Natural killer cell (primary cell): ENCODE data around the gene TMPRSS6. TPM values are rescaled to one million over a fixed set of nuclear protein-coding genes. Genes with fewer than 3 reads are reported as not detected.

ENCODE experiments used
- ATAC-seq, 3 donors: fragments of 150-1000 bp in 2 of 3; fragments of 200-7000 bp in 1 of 3; cut with Tn5 transposase; 1 replicate in 1 of 3; 2 replicates in 2 of 3; pipeline ENCODE4 v1.10.0; 2021; ENCODE audit warnings: mild to moderate bottlenecking in 2 of 3, moderate library complexity in 2 of 3
- DNase-seq, 2 donors: peaks; one replicate each; pipeline versions ENCODE4 v3.0.0 to v3.0.0-alpha.2; 2013 to 2021; ENCODE audit warnings: mixed read lengths in 1 of 2
- H3K27ac ChIP-seq: one replicate; pipeline ENCODE4 v1.5.1; 2013; ENCODE audit warnings: mild to moderate bottlenecking, low read length
- H3K27me3 ChIP-seq: one replicate; pipeline ENCODE4 v1.6.1; 2013; ENCODE audit warnings: low read length; ENCODE audit not compliant: control insufficient read depth, insufficient read depth
- H3K36me3 ChIP-seq: one replicate; pipeline ENCODE4 v1.6.1; 2013; ENCODE audit warnings: low read length; ENCODE audit not compliant: control insufficient read depth, insufficient read depth
- H3K4me1 ChIP-seq: one replicate; pipeline ENCODE4 v1.6.1; 2013; ENCODE audit warnings: low read length; ENCODE audit not compliant: control insufficient read depth, insufficient read depth
- H3K4me3 ChIP-seq: one replicate; pipeline ENCODE4 v1.5.1; 2013; ENCODE audit warnings: low read length
- H3K9me3 ChIP-seq: one replicate; pipeline ENCODE4 v1.6.1; 2013; ENCODE audit warnings: low read length; ENCODE audit not compliant: control insufficient read depth, insufficient read depth
- H3K27ac Mint-ChIP-seq, 2 donors: one replicate each; pipeline ENCODE4 v1.8.0; 2022; ENCODE audit warnings: mild to moderate bottlenecking in 2 of 2, mixed read lengths in 2 of 2, moderate library complexity in 1 of 2
- H3K27me3 Mint-ChIP-seq, 2 donors: one replicate each; pipeline ENCODE4 v1.8.0; 2022; ENCODE audit warnings: low read depth in 2 of 2, mixed read lengths in 2 of 2
- H3K36me3 Mint-ChIP-seq: one replicate; pipeline ENCODE4 v1.8.0; 2022; ENCODE audit warnings: mixed read lengths
- H3K4me1 Mint-ChIP-seq, 2 donors: one replicate each; pipeline ENCODE4 v1.8.0; 2022; ENCODE audit warnings: mixed read lengths in 2 of 2
- H3K4me3 Mint-ChIP-seq: one replicate; pipeline ENCODE4 v1.8.0; 2022; ENCODE audit warnings: mild to moderate bottlenecking, moderate library complexity, mixed read lengths
- H3K9me3 Mint-ChIP-seq, 2 donors: one replicate each; pipeline ENCODE4 v1.8.0; 2022; ENCODE audit warnings: mixed read lengths in 2 of 2
- WGBS: methylation state at CpG from one replicate; pipeline ENCODE4 v1.1.7; 2013; ENCODE audit warnings: missing lambda C conversion rate; ENCODE audit not compliant: insufficient coverage; 5-methylcytosine and 5-hydroxymethylcytosine counted together
- intact Hi-C: fragments of 100-400 bp; cut with micrococcal nuclease; formaldehyde crosslinking; loops from one replicate; pipeline ENCODE4 v1.14.2; 2022
- total RNA-seq, 4 donors: library from RNA; stranded (reverse); fragments of 120-200 nt in 1 of 4; gene quantifications; one replicate each; pipeline versions ENCODE4 v1.2.3 to v1.2.4, GENCODE V29; 2013 to 2022
- TF ChIP-seq, protein P1 (sequence below): fragments of 200-600 bp; IDR thresholded peaks from one replicate; pipeline ENCODE4 v1.8.0; 2022; ENCODE audit warnings: antibody characterized with exemption

TMPRSS6 gene
- total RNA-seq, 3 donors from 2014 or later (not counting 1 experiment from before 2014, with no cell fraction given) = 1.1 to 4.7 (median 3.4) TPM

DNA sequence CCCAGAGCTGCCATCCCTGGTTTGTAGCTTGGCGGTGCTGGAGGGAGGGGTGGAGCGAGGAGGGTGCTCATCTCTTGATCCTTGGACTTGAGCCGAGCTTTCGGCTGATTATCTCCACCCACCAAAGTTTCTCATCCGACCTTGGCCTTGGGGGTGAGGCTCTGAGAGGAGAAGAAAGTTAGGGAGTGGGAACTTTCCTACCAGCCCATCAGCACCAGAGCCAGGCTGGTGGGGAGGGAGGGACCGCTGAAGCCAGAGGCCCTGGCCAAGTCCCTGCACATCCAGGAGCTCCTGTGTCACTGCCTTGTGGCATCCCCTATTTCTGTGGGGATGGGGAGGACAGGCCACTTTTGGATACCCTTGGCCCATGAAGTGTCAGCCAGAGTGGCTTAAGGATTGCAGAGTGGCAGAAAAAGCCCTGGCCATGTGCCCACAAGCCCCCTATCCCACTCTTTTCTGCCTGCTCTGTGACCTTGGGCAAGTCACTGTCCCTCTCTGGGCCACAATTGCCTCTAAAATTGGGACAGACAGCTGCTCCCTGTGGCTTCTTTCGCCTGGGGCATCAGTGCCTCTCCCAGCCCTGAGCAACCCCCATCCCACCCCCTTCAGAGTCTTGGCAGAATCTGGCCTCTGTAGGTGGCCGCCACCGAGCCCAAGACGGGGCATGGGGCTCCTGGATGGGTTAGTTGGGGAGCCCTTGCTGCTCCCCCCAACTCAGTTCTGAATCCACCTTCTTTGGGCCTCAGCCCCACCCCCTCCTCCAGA lies 47.7 kb downstream of the TMPRSS6 start:
- intact Hi-C loops = no loop called here
- no peak overlapping the region for H3K4me3 Mint-ChIP-seq
- Histone ChIP-seq H3K27ac (no peak overlapping the region), H3K36me3 (peaks cover 23% of the 10 kb centered on the region), H3K4me3 (no peak overlapping the region), H3K4me1 (no peaks in the 10 kb centered on the region), H3K9me3 (no peaks in the 10 kb centered on the region), H3K27me3 (no peaks in the 10 kb centered on the region)
- DNase-seq (no peak), ATAC-seq (no peak)
- no peak overlapping the region for H3K27ac Mint-ChIP-seq
- no peaks in the 10 kb centered on the region for H3K9me3 Mint-ChIP-seq
- no peaks in the 10 kb centered on the region for H3K36me3 Mint-ChIP-seq
- TF ChIP-seq, protein P1, sequence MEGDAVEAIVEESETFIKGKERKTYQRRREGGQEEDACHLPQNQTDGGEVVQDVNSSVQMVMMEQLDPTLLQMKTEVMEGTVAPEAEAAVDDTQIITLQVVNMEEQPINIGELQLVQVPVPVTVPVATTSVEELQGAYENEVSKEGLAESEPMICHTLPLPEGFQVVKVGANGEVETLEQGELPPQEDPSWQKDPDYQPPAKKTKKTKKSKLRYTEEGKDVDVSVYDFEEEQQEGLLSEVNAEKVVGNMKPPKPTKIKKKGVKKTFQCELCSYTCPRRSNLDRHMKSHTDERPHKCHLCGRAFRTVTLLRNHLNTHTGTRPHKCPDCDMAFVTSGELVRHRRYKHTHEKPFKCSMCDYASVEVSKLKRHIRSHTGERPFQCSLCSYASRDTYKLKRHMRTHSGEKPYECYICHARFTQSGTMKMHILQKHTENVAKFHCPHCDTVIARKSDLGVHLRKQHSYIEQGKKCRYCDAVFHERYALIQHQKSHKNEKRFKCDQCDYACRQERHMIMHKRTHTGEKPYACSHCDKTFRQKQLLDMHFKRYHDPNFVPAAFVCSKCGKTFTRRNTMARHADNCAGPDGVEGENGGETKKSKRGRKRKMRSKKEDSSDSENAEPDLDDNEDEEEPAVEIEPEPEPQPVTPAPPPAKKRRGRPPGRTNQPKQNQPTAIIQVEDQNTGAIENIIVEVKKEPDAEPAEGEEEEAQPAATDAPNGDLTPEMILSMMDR = no peak
- no peaks in the 10 kb centered on the region for H3K27me3 Mint-ChIP-seq
- WGBS = 90% methylated on average over 6 of the region's 10 CpGs
- no peaks in the 10 kb centered on the region for H3K4me1 Mint-ChIP-seq

DNA sequence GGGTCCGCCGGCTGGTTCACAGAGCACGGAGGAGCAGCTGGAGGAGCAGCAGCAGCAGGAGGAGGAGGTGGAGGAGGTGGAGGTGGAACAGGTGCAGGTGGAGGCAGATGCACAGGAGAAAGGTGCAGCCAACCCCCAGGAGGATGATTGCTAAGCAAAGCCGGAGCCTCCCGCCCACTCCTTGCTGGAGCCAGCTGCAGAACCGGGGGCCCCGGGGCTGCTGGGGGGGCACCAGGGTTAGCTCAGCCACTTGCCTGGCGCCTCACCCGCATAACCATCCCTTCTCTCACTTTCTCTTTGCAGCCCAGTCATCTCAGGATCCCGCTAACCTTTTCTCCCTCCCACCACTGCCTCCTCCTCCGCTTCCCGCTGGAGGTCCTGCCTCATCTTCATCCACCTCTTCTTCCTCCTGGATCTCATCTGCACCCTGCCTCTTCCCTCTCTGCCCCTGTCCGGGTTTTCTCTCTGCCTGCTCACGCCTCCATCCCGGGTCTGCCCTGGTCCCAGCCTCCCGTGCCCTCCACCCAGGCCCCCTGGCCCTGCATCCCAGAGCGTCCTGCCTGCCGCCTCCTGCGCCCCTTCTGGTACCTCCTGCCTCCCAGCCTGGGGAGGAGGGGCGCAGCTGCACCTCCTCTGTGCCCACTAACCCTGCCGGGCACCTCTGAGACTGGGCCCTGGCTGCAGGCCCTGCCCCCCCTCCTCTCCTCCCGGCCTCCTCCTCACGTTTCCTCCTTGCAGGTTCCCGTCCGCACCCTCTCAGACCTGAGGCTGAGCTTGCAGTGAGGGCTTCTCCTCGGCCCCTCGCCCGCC lies 48.5 kb downstream of the TMPRSS6 start:
- Mint-ChIP-seq H3K36me3 (no peaks in the 10 kb centered on the region), H3K27me3 (no peaks in the 10 kb centered on the region), H3K9me3 (no peaks in the 10 kb centered on the region), H3K4me3 (no peak overlapping the region), H3K27ac (no peak overlapping the region), H3K4me1 (no peaks in the 10 kb centered on the region)
- intact Hi-C loops = no loop called here
- Histone ChIP-seq H3K27ac (no peak overlapping the region), H3K27me3 (no peaks in the 10 kb centered on the region), H3K4me3 (no peak overlapping the region), H3K4me1 (no peaks in the 10 kb centered on the region), H3K9me3 (no peaks in the 10 kb centered on the region), H3K36me3 (peaks cover 23% of the 10 kb centered on the region)
- DNase-seq (no peak), ATAC-seq (no peak)
- TF ChIP-seq, protein P1 = no peak
- WGBS = 84% methylated on average over 26 of the region's 28 CpGs

DNA sequence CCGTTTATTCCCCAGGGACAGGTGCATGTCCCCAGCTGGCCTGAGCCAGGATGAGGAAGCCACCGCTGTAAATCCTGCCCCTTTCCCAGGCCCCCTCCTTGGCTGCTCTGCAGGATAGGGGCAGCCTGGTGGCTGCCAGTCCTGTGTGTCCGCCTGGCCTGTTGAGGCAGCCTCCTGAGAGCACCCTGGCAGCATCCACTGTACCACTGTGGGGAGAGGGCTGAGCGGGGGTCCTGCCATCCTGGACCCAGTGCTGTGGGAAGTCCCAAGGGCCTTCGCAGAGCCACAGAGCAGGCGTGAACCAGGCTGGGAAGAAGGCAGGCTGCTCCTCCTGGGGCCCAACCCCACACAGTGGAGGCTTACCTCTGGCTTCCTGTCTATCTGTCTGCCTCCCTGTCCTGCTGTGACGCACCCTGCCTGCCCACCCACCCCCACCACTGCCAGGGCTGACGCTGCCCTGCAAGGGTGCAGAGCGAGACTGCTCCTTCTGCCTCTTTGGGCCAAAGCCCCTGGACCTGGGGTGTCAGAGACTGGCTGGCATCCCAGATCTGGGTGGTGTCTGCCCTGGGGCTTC lies 49.5 kb downstream of the TMPRSS6 start:
- intact Hi-C loops = no loop called here
- Histone ChIP-seq H3K4me1 (no peaks in the 10 kb centered on the region), H3K9me3 (no peaks in the 10 kb centered on the region), H3K27me3 (no peaks in the 10 kb centered on the region), H3K4me3 (no peak overlapping the region), H3K36me3 (peaks cover 23% of the 10 kb centered on the region), H3K27ac (no peak overlapping the region)
- ATAC-seq = no peak
- DNase-seq = peak in 1 of 2 donors; percentile 40
- Mint-ChIP-seq H3K27ac (no peak overlapping the region), H3K4me1 (no peaks in the 10 kb centered on the region), H3K27me3 (no peaks in the 10 kb centered on the region), H3K4me3 (no peak overlapping the region), H3K36me3 (no peaks in the 10 kb centered on the region), H3K9me3 (no peaks in the 10 kb centered on the region)
- WGBS = 78% methylated on average over 9 of the region's 9 CpGs
- TF ChIP-seq, protein P1 = no peak
